Endothelial cell of umbilical vein (primary cell): ENCODE measurements around the gene PRKG1. TPM values are rescaled to one million over a fixed set of nuclear protein-coding genes. Genes with fewer than 3 reads are reported as not detected.

Source experiments
- BruUV-seq: library from RNA; stranded (reverse); fragments of 400-500 nt; replicated peaks from 2 replicates; lab custom pipeline; 2021; lab: Mats Ljungman, UMichigan
- CTCF ChIA-PET: fragments of 300-600, 350-600 bp; sonication (Branson Sonifier 250); formaldehyde crosslinking; loops from one replicate; lab custom pipeline; 2021; ENCODE audit warnings: antibody characterized with exemption, inconsistent platforms; lab: Charles Lee
- POLR2A ChIA-PET: fragments of 300-600, 350-600 bp; sonication (Branson Sonifier 250); formaldehyde crosslinking; loops from one replicate; lab custom pipeline; 2021; ENCODE audit warnings: antibody characterized with exemption, inconsistent platforms; lab: Charles Lee
- DNase-seq: peaks from one replicate; pipeline ENCODE4 v3.0.0-alpha.2; 2011; ENCODE audit warnings: low read depth, low spot score
- FAIRE-seq: peaks from 2 replicates; lab custom pipeline; 2011; peaks lifted over from hg19 to GRCh38; lab: Jason Lieb, UNC
- H2AFZ ChIP-seq: 2 replicates; pipeline ENCODE4 v1.6.0; 2012; ENCODE audit warnings: low read depth, low read length, control low read depth, inconsistent platforms
- H3K27ac ChIP-seq: 2 replicates; pipeline ENCODE4 v1.5.1; 2011; ENCODE audit warnings: low read depth, mild to moderate bottlenecking, control low read depth, low read length, moderate library complexity; ENCODE audit not compliant: insufficient read depth
- H3K27me3 ChIP-seq, 2 experiments: 2 replicates each; pipeline versions ENCODE4 v1.6.0 to v1.6.1; 2011; ENCODE audit warnings: low read length in 2 of 2, mixed read lengths in 1 of 2; ENCODE audit not compliant: control insufficient read depth in 2 of 2, insufficient read depth in 2 of 2
- H3K36me3 ChIP-seq, 2 experiments: 2 replicates in 1 of 2; 3 replicates in 1 of 2; pipeline ENCODE4 v1.5.1; 2011; ENCODE audit warnings: low read length in 2 of 2, mild to moderate bottlenecking in 1 of 2, moderate library complexity in 1 of 2; ENCODE audit not compliant: control insufficient read depth in 2 of 2, insufficient read depth in 2 of 2; ENCODE audit errors: extremely low read depth in 1 of 2
- H3K4me1 ChIP-seq: 3 replicates; pipeline ENCODE4 v1.5.1; 2011; ENCODE audit warnings: mild to moderate bottlenecking, low read length; ENCODE audit not compliant: control insufficient read depth, insufficient read depth; ENCODE audit errors: extremely low read depth
- H3K4me2 ChIP-seq: 2 replicates; pipeline ENCODE4 v1.6.1; 2011; ENCODE audit warnings: low read length, control low read depth, mixed read lengths; ENCODE audit not compliant: insufficient read depth
- H3K4me3 ChIP-seq, 3 experiments: fragments of 200-600 bp in 1 of 3; sonication (generic), shearing (Covaris generic) in 1 of 3; replicated peaks in 1 of 3; 2 replicates each; pipeline ENCODE4 v1.5.1; 2011 to 2016; ENCODE audit warnings: control low read depth in 3 of 3, low read length in 3 of 3, mild to moderate bottlenecking in 2 of 3, inconsistent platforms in 1 of 3, low read depth in 1 of 3, moderate library complexity in 1 of 3; ENCODE audit not compliant: insufficient read depth in 1 of 3
- H3K79me2 ChIP-seq: 2 replicates; pipeline ENCODE4 v1.6.0; 2012; ENCODE audit warnings: low read length, inconsistent platforms; ENCODE audit not compliant: control insufficient read depth, insufficient read depth
- H3K9ac ChIP-seq: replicated peaks from 2 replicates; pipeline ENCODE3; 2011; ENCODE audit warnings: low read length, control low read depth; ENCODE audit not compliant: insufficient read depth; ENCODE audit errors: extremely low read depth
- H3K9me1 ChIP-seq: replicated peaks from 3 replicates; pipeline ENCODE4 v1.6.0; 2011; ENCODE audit warnings: mild to moderate bottlenecking, low read length; ENCODE audit not compliant: control insufficient read depth, insufficient read depth; ENCODE audit errors: extremely low read depth
- H3K9me3 ChIP-seq: replicated peaks from 2 replicates; pipeline ENCODE4 v1.5.1; 2012; ENCODE audit warnings: low read length, inconsistent platforms; ENCODE audit not compliant: control insufficient read depth, insufficient read depth
- H4K20me1 ChIP-seq: replicated peaks from 2 replicates; pipeline ENCODE3; 2011; ENCODE audit warnings: mild to moderate bottlenecking, low read length; ENCODE audit not compliant: control insufficient read depth, insufficient read depth; ENCODE audit errors: extremely low read depth
- EZH2 ChIP-seq: IDR thresholded peaks from 2 replicates; pipeline ENCODE4 v1.6.1; 2012; ENCODE audit warnings: borderline replicate concordance, low read depth, mild to moderate bottlenecking, moderate library complexity, low read length, inconsistent platforms; ENCODE audit not compliant: severe bottlenecking
- FOS ChIP-seq: IDR thresholded peaks from 2 replicates; pipeline ENCODE4 v1.6.1; 2011; ENCODE audit warnings: mild to moderate bottlenecking, low read length, moderate library complexity, borderline replicate concordance; ENCODE audit not compliant: insufficient read depth
- GATA2 ChIP-seq: IDR thresholded peaks from 2 replicates; pipeline ENCODE4 v1.7.0; 2011; ENCODE audit warnings: low read depth, mild to moderate bottlenecking, moderate library complexity, mixed read lengths, low read length; ENCODE audit not compliant: insufficient read length, insufficient read depth
- JUN ChIP-seq: IDR thresholded peaks from 2 replicates; pipeline ENCODE4 v1.6.1; 2011; ENCODE audit warnings: borderline replicate concordance, low read depth; ENCODE audit not compliant: insufficient read length, insufficient read depth
- MYC ChIP-seq: IDR thresholded peaks from one replicate; pipeline ENCODE4 v1.6.1; 2011; ENCODE audit warnings: mild to moderate bottlenecking, low read depth, low read length
- POLR2A ChIP-seq: IDR thresholded peaks from 2 replicates; pipeline ENCODE4 v1.6.1; 2012; ENCODE audit warnings: low read depth, mild to moderate bottlenecking, control low read depth, low read length
- POLR2AphosphoS5 ChIP-seq: IDR thresholded peaks from 2 replicates; pipeline ENCODE4 v1.6.1; 2012; ENCODE audit warnings: low read depth, mild to moderate bottlenecking, control low read depth, low read length, moderate library complexity; ENCODE audit not compliant: insufficient read depth
- dilution Hi-C: fragments of 300-500 bp; cut with MboI; formaldehyde crosslinking; loops from one replicate; pipeline ENCODE4 v1.15.0; 2019; ENCODE audit warnings: low sequenced_read_pairs; ENCODE audit not compliant: extremely low pct_ligation_motif_present
- intact Hi-C: fragments of 100-400 bp; cut with micrococcal nuclease; formaldehyde crosslinking; loops from one replicate; pipeline ENCODE4 v1.10.0; 2022
- polyA plus RNA-seq, 4 experiments: library from polyadenylated mRNA; depleted of rRNA in 3 of 4; stranded (reverse) in 3 of 4; unstranded in 1 of 4; fragments of >200 nt; gene quantifications; 2 replicates each; pipeline versions ENCODE4 v1.2.1 to v1.2.3, GENCODE V29; 2011 to 2012; ENCODE audit warnings: missing spikeins in 1 of 4
- total RNA-seq: library from RNA; stranded (reverse); gene quantifications from 2 replicates; pipeline ENCODE4 v1.2.3, GENCODE V29; 2021
- TF ChIP-seq, protein P1 (sequence below): IDR thresholded peaks from 2 replicates; pipeline ENCODE4 v1.6.1; 2011; ENCODE audit not compliant: insufficient read depth, insufficient read length
- TF ChIP-seq, protein P2 (sequence below), 2 donors: IDR thresholded peaks; 1 replicate in 1 of 2; 2 replicates in 1 of 2; pipeline ENCODE4 v1.5.1; 2011; ENCODE audit warnings: low read length in 2 of 2, mild to moderate bottlenecking in 2 of 2, moderate library complexity in 2 of 2, control low read depth in 1 of 2, inconsistent platforms in 1 of 2, low read depth in 1 of 2; ENCODE audit not compliant: insufficient read depth in 1 of 2; ENCODE audit errors: extremely low read depth in 1 of 2

Gene PRKG1
- total and polyA plus RNA-seq, 2 donors (not counting 3 experiments of a cell fraction or from before 2014, with no cell fraction given) = 0.01 to 0.18 TPM

DNA sequence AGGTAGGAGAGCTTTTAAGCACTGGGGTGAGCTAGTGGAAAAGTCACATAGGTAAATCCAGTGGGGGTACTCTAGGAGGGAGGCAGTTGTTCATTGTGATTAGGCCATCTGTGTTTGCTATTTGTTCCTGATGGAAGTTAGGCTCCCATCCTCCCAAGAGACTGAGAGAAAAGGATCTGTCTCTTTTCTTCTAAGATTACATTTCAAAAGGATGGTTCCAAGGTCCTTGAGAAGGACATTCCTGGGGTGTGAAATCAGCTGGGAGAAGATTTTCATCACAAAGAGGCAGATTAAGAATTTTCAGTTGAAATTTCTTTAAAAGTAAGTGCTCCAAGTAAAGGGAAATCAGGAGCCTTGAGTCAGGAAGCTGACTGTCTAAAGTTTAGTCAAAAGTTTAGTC lies 835.9 kb downstream of the PRKG1 start:
- H3K9me1 ChIP-seq = no peaks in the 10 kb centered on the region
- FAIRE-seq = no peak
- no peaks in the 10 kb centered on the region for H3K36me3 ChIP-seq
- H3K27me3 ChIP-seq = no peaks in the 10 kb centered on the region
- no peaks in the 10 kb centered on the region for H3K9me3 ChIP-seq
- H4K20me1 ChIP-seq = no peaks in the 10 kb centered on the region
- ChIA-PET CTCF (no interaction called here), POLR2A (no interaction called here)
- no peak for DNase-seq
- no peak overlapping the region for H3K4me3 ChIP-seq
- H3K4me2 ChIP-seq = no peak overlapping the region
- BruUV-seq = no TSS peak
- no peaks in the 10 kb centered on the region for H3K4me1 ChIP-seq
- no peak overlapping the region for H3K27ac ChIP-seq
- no peaks in the 10 kb centered on the region for H3K79me2 ChIP-seq
- dilution Hi-C loops = no loop called here
- H2AFZ ChIP-seq = no peak overlapping the region
- no peak for TF ChIP-seq MYC
- TF ChIP-seq, protein P1, sequence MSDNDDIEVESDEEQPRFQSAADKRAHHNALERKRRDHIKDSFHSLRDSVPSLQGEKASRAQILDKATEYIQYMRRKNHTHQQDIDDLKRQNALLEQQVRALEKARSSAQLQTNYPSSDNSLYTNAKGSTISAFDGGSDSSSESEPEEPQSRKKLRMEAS = no peak
- TF ChIP-seq, protein P2, sequence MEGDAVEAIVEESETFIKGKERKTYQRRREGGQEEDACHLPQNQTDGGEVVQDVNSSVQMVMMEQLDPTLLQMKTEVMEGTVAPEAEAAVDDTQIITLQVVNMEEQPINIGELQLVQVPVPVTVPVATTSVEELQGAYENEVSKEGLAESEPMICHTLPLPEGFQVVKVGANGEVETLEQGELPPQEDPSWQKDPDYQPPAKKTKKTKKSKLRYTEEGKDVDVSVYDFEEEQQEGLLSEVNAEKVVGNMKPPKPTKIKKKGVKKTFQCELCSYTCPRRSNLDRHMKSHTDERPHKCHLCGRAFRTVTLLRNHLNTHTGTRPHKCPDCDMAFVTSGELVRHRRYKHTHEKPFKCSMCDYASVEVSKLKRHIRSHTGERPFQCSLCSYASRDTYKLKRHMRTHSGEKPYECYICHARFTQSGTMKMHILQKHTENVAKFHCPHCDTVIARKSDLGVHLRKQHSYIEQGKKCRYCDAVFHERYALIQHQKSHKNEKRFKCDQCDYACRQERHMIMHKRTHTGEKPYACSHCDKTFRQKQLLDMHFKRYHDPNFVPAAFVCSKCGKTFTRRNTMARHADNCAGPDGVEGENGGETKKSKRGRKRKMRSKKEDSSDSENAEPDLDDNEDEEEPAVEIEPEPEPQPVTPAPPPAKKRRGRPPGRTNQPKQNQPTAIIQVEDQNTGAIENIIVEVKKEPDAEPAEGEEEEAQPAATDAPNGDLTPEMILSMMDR (IDR thresholded peaks at IDR 0.05; ENCODE audit: extremely low read depth in 1 of 2, insufficient read depth in 1 of 2, low read depth in 1 of 2, low read length in 2 of 2) = no peak
- no peak for TF ChIP-seq POLR2AphosphoS5
- no peak for TF ChIP-seq EZH2
- TF ChIP-seq POLR2A = no peak
- TF ChIP-seq JUN = no peak
- no peak for TF ChIP-seq FOS
- TF ChIP-seq GATA2 = no peak
- intact Hi-C loops = no loop called here
- H3K9ac ChIP-seq = no peak overlapping the region
